Activated naive CD8-positive, alpha-beta T cell (primary cell): Measurements from ENCODE around the gene TBX10.
"Not testable (repeated sequence)": the region's sequence is repeated elsewhere in the genome, so short reads cannot be mapped to it uniquely, and the experiment has no call there.

ENCODE experiments used
- H3K27ac Mint-ChIP-seq: one replicate; pipeline ENCODE4 v1.8.0; 2021; ENCODE audit warnings: mixed read lengths
- H3K27me3 Mint-ChIP-seq: one replicate; pipeline ENCODE4 v1.8.0; 2021; ENCODE audit warnings: mixed read lengths
- H3K36me3 Mint-ChIP-seq: one replicate; pipeline ENCODE4 v1.8.0; 2021; ENCODE audit warnings: mixed read lengths
- H3K4me1 Mint-ChIP-seq: one replicate; pipeline ENCODE4 v1.8.0; 2021; ENCODE audit warnings: low read depth, mixed read lengths
- H3K4me3 Mint-ChIP-seq: one replicate; pipeline ENCODE4 v1.8.0; 2021; ENCODE audit warnings: mild to moderate bottlenecking, mixed read lengths
- H3K9me3 Mint-ChIP-seq: one replicate; pipeline ENCODE4 v1.8.0; 2021; ENCODE audit warnings: low read depth, mixed read lengths

The TBX10 gene

GRCh38 chr11:67642173-67643120, 2.9 kb upstream of the TBX10 start:
- H3K27me3 Mint-ChIP-seq: no peaks in the 10 kb centered on the region
- no peaks in the 10 kb centered on the region for H3K9me3 Mint-ChIP-seq
- H3K36me3 Mint-ChIP-seq: no peaks in the 10 kb centered on the region
- H3K4me3 Mint-ChIP-seq: no peak overlapping the region
- peaks cover 16% of the 10 kb centered on the region for H3K4me1 Mint-ChIP-seq
- no peak overlapping the region for H3K27ac Mint-ChIP-seq

GRCh38 chr11:67641338-67642172, 2.0 kb upstream of the TBX10 start:
- no peaks in the 10 kb centered on the region for H3K27me3 Mint-ChIP-seq
- no peak overlapping the region for H3K4me3 Mint-ChIP-seq
- H3K4me1 Mint-ChIP-seq: peaks cover 7% of the 10 kb centered on the region
- no peaks in the 10 kb centered on the region for H3K36me3 Mint-ChIP-seq
- H3K9me3 Mint-ChIP-seq: no peaks in the 10 kb centered on the region
- H3K27ac Mint-ChIP-seq: no peak overlapping the region

DNA sequence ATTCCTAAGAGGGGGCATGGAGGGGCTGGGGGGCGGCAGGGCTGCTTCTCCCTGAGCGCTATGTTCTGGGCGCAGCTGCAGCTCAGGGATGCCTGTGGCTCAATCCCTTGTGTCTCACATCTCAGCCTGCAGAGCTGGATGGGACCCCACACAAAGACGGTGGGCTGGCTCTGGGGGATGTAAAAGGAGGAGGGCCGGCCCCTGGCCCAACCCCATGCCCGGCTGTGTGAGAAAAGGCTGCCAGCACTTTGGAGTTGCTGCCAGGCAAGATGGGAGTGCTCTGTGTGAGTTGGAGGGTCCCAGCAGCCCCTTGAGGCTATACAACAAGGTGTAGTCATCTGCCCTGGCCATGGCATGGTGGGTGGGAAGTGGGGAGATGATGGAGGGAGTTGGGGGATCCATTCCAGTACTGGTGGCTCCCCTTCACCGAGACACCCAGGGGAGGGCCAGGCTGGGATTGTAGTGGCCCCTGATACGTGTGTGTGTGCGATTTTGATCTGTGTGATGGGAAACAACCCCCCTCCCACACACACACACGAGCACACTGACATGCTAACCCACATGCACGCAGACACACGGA, 1.3 kb upstream of the TBX10 start:
- no peak overlapping the region for H3K4me3 Mint-ChIP-seq
- no peaks in the 10 kb centered on the region for H3K9me3 Mint-ChIP-seq
- no peaks in the 10 kb centered on the region for H3K27me3 Mint-ChIP-seq
- no peaks in the 10 kb centered on the region for H3K36me3 Mint-ChIP-seq
- H3K4me1 Mint-ChIP-seq: peaks cover 2% of the 10 kb centered on the region
- H3K27ac Mint-ChIP-seq: no peak overlapping the region

- Mint-ChIP-seq H3K36me3 (no peaks in the 10 kb centered on the region), H3K27me3 (no peaks in the 10 kb centered on the region), H3K4me1 (no peaks in the 10 kb centered on the region), H3K9me3 (no peaks in the 10 kb centered on the region), H3K4me3 (no peak overlapping the region), H3K27ac (no peak overlapping the region)
Measured at GRCh38 chr11:67640021-67640757, 626 bp upstream of the TBX10 start.

DNA sequence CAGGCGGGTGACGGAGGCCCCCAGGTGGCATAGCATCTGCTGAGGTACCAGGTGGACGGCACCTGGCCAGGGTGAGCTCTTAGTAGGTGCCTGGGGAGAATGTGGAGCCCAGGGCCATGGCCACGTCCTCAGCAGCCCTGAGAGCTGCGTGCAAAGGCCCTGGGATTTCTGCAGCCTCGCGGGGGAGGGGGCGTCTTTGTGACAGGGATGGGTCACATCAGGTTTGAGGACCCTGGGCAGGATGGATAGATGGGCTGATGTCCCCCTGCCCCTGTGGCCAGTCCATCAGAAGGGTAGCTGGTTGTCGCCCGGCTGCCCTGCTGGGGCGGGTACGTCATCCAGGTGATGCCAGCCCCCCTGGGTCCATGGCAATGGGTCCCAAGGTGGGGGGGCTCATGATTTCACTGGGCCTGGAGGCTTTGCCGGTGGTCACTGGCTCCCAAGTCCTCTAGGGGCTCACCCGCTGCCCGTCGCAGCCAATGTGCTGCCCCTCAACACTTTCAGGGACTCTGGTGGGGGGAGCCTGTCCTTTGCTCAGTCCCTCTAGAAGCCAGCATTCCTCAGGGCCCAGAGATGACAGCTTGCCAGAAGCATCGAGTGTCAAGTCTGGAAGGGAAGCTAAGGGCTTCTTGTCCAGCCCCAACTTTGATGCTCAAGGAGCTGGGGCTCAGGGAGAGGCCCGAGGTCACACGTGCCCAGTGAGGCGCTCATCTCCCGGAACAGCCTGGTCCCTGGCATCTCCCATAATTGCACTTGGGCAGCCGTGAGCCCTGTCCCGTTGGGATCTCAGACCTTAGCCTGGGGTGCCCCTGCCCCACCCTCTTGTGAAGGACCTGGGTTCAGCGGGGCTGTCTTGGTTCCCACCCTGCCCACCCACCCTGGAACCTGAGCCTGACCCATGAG, 777 bp downstream of the TBX10 start:
- no peaks in the 10 kb centered on the region for H3K27me3 Mint-ChIP-seq
- no peak overlapping the region for H3K27ac Mint-ChIP-seq
- no peak overlapping the region for H3K4me3 Mint-ChIP-seq
- H3K9me3 Mint-ChIP-seq: no peaks in the 10 kb centered on the region
- H3K36me3 Mint-ChIP-seq: no peaks in the 10 kb centered on the region
- H3K4me1 Mint-ChIP-seq: no peaks in the 10 kb centered on the region

DNA sequence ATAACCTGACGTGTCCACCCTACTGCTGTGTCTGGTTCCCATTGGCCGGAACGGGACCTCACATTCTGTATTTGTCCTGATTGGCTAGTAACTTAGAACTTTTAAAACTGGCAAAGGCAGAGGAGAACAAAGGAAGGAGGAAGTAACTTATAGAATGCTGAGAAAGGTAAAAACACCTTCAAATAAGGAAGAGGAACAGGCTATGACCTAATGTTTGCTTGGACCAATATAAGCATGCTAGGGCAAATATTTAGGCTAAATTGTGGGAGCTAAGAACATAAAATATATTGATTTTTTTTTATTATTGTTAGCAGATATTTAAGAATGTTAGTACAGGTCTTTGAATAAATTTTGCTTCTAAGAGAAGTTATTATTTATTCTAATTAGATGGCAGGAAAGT, 2.1 kb downstream of the TBX10 start:
- H3K4me1 Mint-ChIP-seq, H3K27me3 Mint-ChIP-seq, H3K4me3 Mint-ChIP-seq, H3K27ac Mint-ChIP-seq, H3K9me3 Mint-ChIP-seq, H3K36me3 Mint-ChIP-seq: not testable (repeated sequence)

DNA sequence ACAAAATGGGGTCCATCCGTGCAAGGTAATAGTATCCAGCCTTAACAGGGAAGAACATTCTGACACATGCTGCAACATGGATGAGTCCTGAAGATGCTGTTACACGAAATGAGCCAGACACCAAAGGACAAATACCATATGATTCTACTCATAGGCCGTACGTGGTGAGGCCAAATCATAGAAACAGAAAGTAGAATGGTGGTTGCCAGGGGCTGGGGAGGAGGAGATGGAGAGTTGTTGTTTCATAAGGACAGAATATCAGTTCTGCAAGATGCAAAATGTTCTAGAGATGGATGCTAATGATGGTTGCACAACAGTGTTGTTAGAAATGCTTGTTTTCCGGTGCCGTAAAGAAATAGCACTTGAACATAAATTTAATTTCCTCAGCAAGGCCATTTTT, 2.6 kb downstream of the TBX10 start:
- Mint-ChIP-seq H3K27ac (no peak overlapping the region), H3K27me3 (no peaks in the 10 kb centered on the region), H3K4me1 (no peaks in the 10 kb centered on the region), H3K4me3 (no peak overlapping the region), H3K36me3 (no peaks in the 10 kb centered on the region), H3K9me3 (no peaks in the 10 kb centered on the region)

DNA sequence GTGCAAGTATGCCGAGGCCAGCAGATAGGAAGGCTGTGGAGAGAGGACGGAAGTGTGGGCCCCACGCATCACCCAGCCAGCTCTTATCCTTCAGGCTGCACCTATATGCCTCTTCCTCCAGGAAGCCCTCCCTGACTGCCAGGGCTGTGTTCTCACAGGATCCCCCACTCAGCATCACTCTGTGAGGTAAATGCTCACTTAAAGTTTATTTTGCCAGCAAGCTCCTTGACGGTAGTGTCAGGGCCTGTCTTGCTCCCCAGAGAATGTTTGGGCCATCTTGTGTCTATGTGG, 4.4 kb downstream of the TBX10 start:
- H3K27ac Mint-ChIP-seq: no peak overlapping the region
- no peaks in the 10 kb centered on the region for H3K9me3 Mint-ChIP-seq
- H3K4me3 Mint-ChIP-seq: no peak overlapping the region
- no peaks in the 10 kb centered on the region for H3K36me3 Mint-ChIP-seq
- no peaks in the 10 kb centered on the region for H3K27me3 Mint-ChIP-seq
- H3K4me1 Mint-ChIP-seq: peaks cover 5% of the 10 kb centered on the region

- no peak overlapping the region for H3K27ac Mint-ChIP-seq
- H3K4me1 Mint-ChIP-seq: peaks cover 5% of the 10 kb centered on the region
- no peak overlapping the region for H3K4me3 Mint-ChIP-seq
- no peaks in the 10 kb centered on the region for H3K9me3 Mint-ChIP-seq
- no peaks in the 10 kb centered on the region for H3K27me3 Mint-ChIP-seq
- no peaks in the 10 kb centered on the region for H3K36me3 Mint-ChIP-seq
Measured at GRCh38 chr11:67634366-67635230, 5.0 kb downstream of the TBX10 start.

- no peaks in the 10 kb centered on the region for H3K9me3 Mint-ChIP-seq
- H3K27ac Mint-ChIP-seq: no peak overlapping the region
- H3K4me1 Mint-ChIP-seq: peaks cover 5% of the 10 kb centered on the region
- H3K4me3 Mint-ChIP-seq: no peak overlapping the region
- H3K36me3 Mint-ChIP-seq: no peaks in the 10 kb centered on the region
- H3K27me3 Mint-ChIP-seq: no peaks in the 10 kb centered on the region
Measured at GRCh38 chr11:67633758-67634365, 5.7 kb downstream of the TBX10 start.

DNA sequence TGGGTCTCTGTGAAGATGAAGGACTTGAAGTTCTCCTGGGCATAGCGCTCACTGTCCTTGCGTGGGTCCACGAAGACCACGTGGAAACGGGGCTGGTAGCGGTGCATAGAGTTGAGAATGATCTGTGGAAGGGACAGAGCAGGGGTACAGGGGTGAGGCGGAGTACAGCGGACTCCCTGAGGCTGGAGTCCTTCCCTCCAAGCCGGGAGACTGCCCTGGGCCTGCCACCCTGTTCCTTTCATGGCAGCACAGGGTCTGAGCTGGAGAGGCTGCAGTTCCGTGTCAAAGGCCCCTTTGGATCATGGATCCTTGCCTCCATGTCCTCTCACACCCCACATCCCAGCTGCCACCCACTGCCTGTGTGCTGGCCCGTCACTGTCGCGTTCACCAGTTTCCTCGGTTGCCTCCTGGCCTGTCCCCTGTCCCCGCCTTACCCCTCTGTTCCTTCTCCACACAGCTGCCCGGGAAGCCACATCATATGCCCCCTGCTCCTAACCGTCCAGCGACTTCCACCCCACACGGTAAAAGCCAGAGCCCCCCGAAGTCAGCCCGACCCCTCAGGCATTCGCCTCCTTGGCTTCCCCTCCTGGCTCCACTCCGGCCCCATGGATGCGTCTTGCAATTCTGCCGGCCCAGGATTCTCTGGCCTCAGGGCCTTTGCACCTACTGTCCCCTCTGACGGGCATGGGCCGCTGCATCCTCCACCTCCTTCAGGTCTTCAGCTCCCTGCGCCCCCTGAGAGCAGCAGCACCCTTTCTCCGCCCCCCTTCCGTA, 6.4 kb downstream of the TBX10 start:
- Mint-ChIP-seq H3K4me3 (no peak overlapping the region), H3K27me3 (no peaks in the 10 kb centered on the region), H3K36me3 (no peaks in the 10 kb centered on the region), H3K27ac (no peak overlapping the region), H3K4me1 (peaks cover 5% of the 10 kb centered on the region), H3K9me3 (no peaks in the 10 kb centered on the region)

- peak overlapping the region; percentile 61 for H3K27ac Mint-ChIP-seq
- H3K27me3 Mint-ChIP-seq: no peaks in the 10 kb centered on the region
- peak overlapping the region; percentile 56 for H3K4me3 Mint-ChIP-seq
- no peaks in the 10 kb centered on the region for H3K36me3 Mint-ChIP-seq
- H3K4me1 Mint-ChIP-seq: peaks cover 5% of the 10 kb centered on the region
- H3K9me3 Mint-ChIP-seq: no peaks in the 10 kb centered on the region
Measured at GRCh38 chr11:67632175-67632981, 7.2 kb downstream of the TBX10 start.
